Fibroblast of skin of scalp (primary cell): Measurements from ENCODE around the gene DHX34.

ENCODE experiments used
- DNase-seq: peaks from one replicate; pipeline ENCODE4 v3.0.0-alpha.2; 2013

The DHX34 gene

GRCh38 chr19:47418692-47419029, 69.5 kb downstream of the DHX34 start:
- DNase-seq = no peak

- DNase-seq = no peak
Measured at GRCh38 chr19:47419030-47419783, 70.1 kb downstream of the DHX34 start, which contains the start of gene MEIS3. TSS of gene MEIS3 (minus strand) at chr19:47419527. CDS start at chr19:47419081, 446 bp downstream.

- DNase-seq = no peak
Measured at GRCh38 chr19:47419789-47420188, 70.7 kb downstream of the DHX34 start.

GRCh38 chr19:47421244-47421786, 72.2 kb downstream of the DHX34 start:
- no peak for DNase-seq

- peak; percentile 59 for DNase-seq
Measured at GRCh38 chr19:47421844-47422395, 72.8 kb downstream of the DHX34 start.

GRCh38 chr19:47422417-47423163, 73.5 kb downstream of the DHX34 start:
- DNase-seq = no peak

GRCh38 chr19:47423203-47423882, 74.2 kb downstream of the DHX34 start:
- DNase-seq = no peak

GRCh38 chr19:47427241-47428176, 78.4 kb downstream of the DHX34 start:
- DNase-seq = peak; percentile 67

- DNase-seq = peak; percentile 100
Measured at GRCh38 chr19:47428177-47428894, 79.2 kb downstream of the DHX34 start.

GRCh38 chr19:47429140-47429793, 80.2 kb downstream of the DHX34 start:
- no peak for DNase-seq

- DNase-seq = peak; percentile 57
Measured at GRCh38 chr19:47430041-47430802, 81.1 kb downstream of the DHX34 start.

GRCh38 chr19:47432091-47432490, 83.0 kb downstream of the DHX34 start:
- DNase-seq = no peak
